Trophoblast cell (in vitro differentiated cells and primary cell): ENCODE data around the gene ATP13A2.

Experiments
- DNase-seq, 2 donors: peaks; one replicate each; pipeline ENCODE4 v3.0.0-alpha.2; 2016
- H2AFZ ChIP-seq: 2 replicates; pipeline ENCODE4 v1.6.1; 2013; ENCODE audit warnings: low read length, moderate library complexity, mild to moderate bottlenecking; ENCODE audit not compliant: insufficient read depth, poor library complexity
- H2AK5ac ChIP-seq: 2 replicates; pipeline ENCODE4 v1.6.1; 2013; ENCODE audit warnings: mild to moderate bottlenecking, low read length
- H2BK120ac ChIP-seq: 2 replicates; pipeline ENCODE4 v1.6.1; 2013; ENCODE audit warnings: low read length, mild to moderate bottlenecking, moderate library complexity; ENCODE audit not compliant: insufficient read depth, poor library complexity
- H2BK12ac ChIP-seq: 2 replicates; pipeline ENCODE4 v1.6.1; 2013; ENCODE audit warnings: mild to moderate bottlenecking, low read length, moderate library complexity
- H2BK5ac ChIP-seq: 2 replicates; pipeline ENCODE4 v1.6.1; 2013; ENCODE audit warnings: low read length, low read depth, moderate library complexity, mild to moderate bottlenecking; ENCODE audit not compliant: poor library complexity
- H3K14ac ChIP-seq: 2 replicates; pipeline ENCODE4 v1.6.1; 2013; ENCODE audit warnings: mild to moderate bottlenecking, low read length
- H3K18ac ChIP-seq: 2 replicates; pipeline ENCODE4 v1.6.1; 2013; ENCODE audit warnings: mild to moderate bottlenecking, low read length
- H3K23ac ChIP-seq: 2 replicates; pipeline ENCODE4 v1.6.1; 2013; ENCODE audit warnings: low read length
- H3K27ac ChIP-seq: 2 replicates; pipeline ENCODE4 v1.5.1; 2013; ENCODE audit warnings: low read depth, mild to moderate bottlenecking, inconsistent platforms, low read length, moderate library complexity
- H3K27me3 ChIP-seq: 2 replicates; pipeline ENCODE4 v1.6.1; 2013; ENCODE audit warnings: inconsistent platforms, mild to moderate bottlenecking, low read length, moderate library complexity; ENCODE audit not compliant: insufficient read depth
- H3K36me3 ChIP-seq, 2 experiments: 1 replicate in 1 of 2; 2 replicates in 1 of 2; pipeline ENCODE4 v1.6.1; 2013; ENCODE audit warnings: low read length in 2 of 2, mild to moderate bottlenecking in 2 of 2, moderate library complexity in 1 of 2; ENCODE audit not compliant: insufficient read depth in 2 of 2, control insufficient read depth in 1 of 2
- H3K4ac ChIP-seq: 2 replicates; pipeline ENCODE4 v1.6.1; 2013; ENCODE audit warnings: low read depth, mild to moderate bottlenecking, low read length, moderate library complexity
- H3K4me1 ChIP-seq, 2 experiments: 1 replicate in 1 of 2; 2 replicates in 1 of 2; pipeline ENCODE4 v1.6.1; 2013; ENCODE audit warnings: low read length in 2 of 2, mild to moderate bottlenecking in 2 of 2, moderate library complexity in 1 of 2; ENCODE audit not compliant: insufficient read depth in 2 of 2, control insufficient read depth in 1 of 2
- H3K4me2 ChIP-seq: 2 replicates; pipeline ENCODE4 v1.6.1; 2013; ENCODE audit warnings: inconsistent platforms, mild to moderate bottlenecking, low read length, moderate library complexity
- H3K4me3 ChIP-seq: 2 replicates; pipeline ENCODE4 v1.5.1; 2013; ENCODE audit warnings: mild to moderate bottlenecking, low read depth, low read length, inconsistent platforms
- H3K79me1 ChIP-seq: one replicate; pipeline ENCODE4 v1.6.1; 2013; ENCODE audit warnings: low read length
- H3K79me2 ChIP-seq: 2 replicates; pipeline ENCODE4 v1.6.1; 2013; ENCODE audit warnings: low read length, mild to moderate bottlenecking; ENCODE audit not compliant: control insufficient read depth, insufficient read depth, poor library complexity
- H3K9ac ChIP-seq: 2 replicates; pipeline ENCODE4 v1.6.1; 2013; ENCODE audit warnings: mild to moderate bottlenecking, low read length
- H3K9me3 ChIP-seq: 2 replicates; pipeline ENCODE4 v1.6.1; 2013; ENCODE audit warnings: low read depth, mild to moderate bottlenecking, control low read depth, inconsistent platforms, low read length; ENCODE audit not compliant: insufficient read depth
- H4K12ac ChIP-seq: 2 replicates; pipeline ENCODE4 v1.6.1; 2013; ENCODE audit warnings: low read depth, mild to moderate bottlenecking, low read length, moderate library complexity
- H4K8ac ChIP-seq: 2 replicates; pipeline ENCODE4 v1.6.1; 2013; ENCODE audit warnings: low read depth, mild to moderate bottlenecking, low read length, moderate library complexity
- H4K91ac ChIP-seq: one replicate; pipeline ENCODE4 v1.6.1; 2013; ENCODE audit warnings: low read depth, mild to moderate bottlenecking, low read length, moderate library complexity
- WGBS: extraction: QIAGEN DNeasy Blood & Tissue Kit; methylation state at CpG from one replicate; pipeline ENCODE4 v1.1.7; 2013; ENCODE audit warnings: missing lambda C conversion rate; ENCODE audit not compliant: insufficient read length, insufficient coverage; ENCODE audit errors: extremely low coverage; 5-methylcytosine and 5-hydroxymethylcytosine counted together

The ATP13A2 gene

DNA sequence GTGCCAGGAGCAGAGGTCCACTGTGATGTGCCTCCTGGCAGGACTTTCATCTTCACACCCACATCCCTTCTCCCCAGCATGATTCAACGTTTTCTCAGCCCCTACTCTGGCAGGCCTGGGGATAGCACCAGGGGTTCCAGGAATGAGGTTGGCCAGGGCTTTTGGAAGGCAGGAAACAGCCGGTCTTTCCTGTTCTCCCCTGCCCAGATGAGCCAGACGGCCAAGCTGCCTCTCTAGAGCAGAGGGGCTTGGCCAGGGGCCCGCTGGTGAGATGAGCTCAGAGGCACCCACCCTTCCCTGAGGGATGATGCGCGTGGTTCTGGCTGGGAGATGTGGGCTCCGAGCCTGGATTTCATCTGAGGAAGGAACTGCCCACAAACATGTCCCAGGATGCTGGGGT, 27.0 kb downstream of the ATP13A2 start:
- Histone ChIP-seq H2AFZ (no peak overlapping the region), H3K4ac (no peak overlapping the region), H3K14ac (no peak overlapping the region), H2BK12ac (no peak overlapping the region), H4K8ac (no peak overlapping the region), H3K4me2 (peak overlapping the region; percentile 2), H3K23ac (no peak overlapping the region), H3K27ac (no peak overlapping the region), H2AK5ac (no peak overlapping the region), H3K18ac (no peak overlapping the region), H3K36me3 (peaks cover 25 to 28% of the 10 kb centered on the region in 2 experiments), H3K9ac (no peak overlapping the region), H2BK5ac (no peak overlapping the region), H3K79me2 (peaks cover 2% of the 10 kb centered on the region), H2BK120ac (no peak overlapping the region), H4K91ac (peak overlapping the region; percentile 37), H3K4me3 (no peak overlapping the region), H3K9me3 (no peaks in the 10 kb centered on the region), H3K27me3 (no peaks in the 10 kb centered on the region), H3K4me1 (peaks cover 7 to 18% of the 10 kb centered on the region in 2 experiments), H3K79me1 (peaks cover 16% of the 10 kb centered on the region), H4K12ac (no peak overlapping the region)
- DNase-seq, result peak; percentile 98
- WGBS, result no CpG with 5 or more reads among the region's 7 CpGs

DNA sequence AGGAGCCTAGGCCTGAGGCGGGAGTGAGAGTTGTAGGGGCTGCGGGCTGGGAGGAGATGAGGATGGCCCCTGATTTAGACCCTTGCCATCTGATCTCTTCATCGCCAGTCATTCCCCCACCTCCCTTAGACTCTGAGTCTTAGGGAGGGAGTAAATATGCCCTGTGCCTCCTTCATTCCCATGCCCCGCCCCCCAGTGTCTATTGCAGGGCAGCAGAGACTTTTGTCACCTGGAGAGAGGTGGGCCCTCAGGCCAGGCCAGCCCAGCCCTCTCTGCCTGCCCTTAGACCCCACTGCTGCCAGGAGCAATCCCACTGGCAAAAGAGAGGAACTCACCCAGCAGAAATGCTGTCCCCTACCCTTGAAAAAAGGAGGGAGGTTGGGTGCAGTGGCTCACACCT, 28.1 kb downstream of the ATP13A2 start:
- no CpG with 5 or more reads among the region's 4 CpGs for WGBS
- Histone ChIP-seq H3K14ac (no peak overlapping the region), H3K4me3 (no peak overlapping the region), H2BK120ac (no peak overlapping the region), H3K4ac (no peak overlapping the region), H4K8ac (no peak overlapping the region), H2AFZ (no peak overlapping the region), H2BK5ac (no peak overlapping the region), H3K36me3 (peaks cover 23 to 26% of the 10 kb centered on the region in 2 experiments), H3K4me2 (no peak overlapping the region), H3K4me1 (peaks cover 15 to 27% of the 10 kb centered on the region in 2 experiments), H3K9ac (no peak overlapping the region), H3K9me3 (no peaks in the 10 kb centered on the region), H2AK5ac (no peak overlapping the region), H3K27ac (no peak overlapping the region), H3K18ac (no peak overlapping the region), H3K79me1 (peaks cover 22% of the 10 kb centered on the region), H2BK12ac (peak overlapping the region; percentile 26), H4K91ac (no peak overlapping the region), H3K23ac (no peak overlapping the region), H4K12ac (no peak overlapping the region), H3K27me3 (no peaks in the 10 kb centered on the region), H3K79me2 (peaks cover 6% of the 10 kb centered on the region)
- no peak for DNase-seq

DNA sequence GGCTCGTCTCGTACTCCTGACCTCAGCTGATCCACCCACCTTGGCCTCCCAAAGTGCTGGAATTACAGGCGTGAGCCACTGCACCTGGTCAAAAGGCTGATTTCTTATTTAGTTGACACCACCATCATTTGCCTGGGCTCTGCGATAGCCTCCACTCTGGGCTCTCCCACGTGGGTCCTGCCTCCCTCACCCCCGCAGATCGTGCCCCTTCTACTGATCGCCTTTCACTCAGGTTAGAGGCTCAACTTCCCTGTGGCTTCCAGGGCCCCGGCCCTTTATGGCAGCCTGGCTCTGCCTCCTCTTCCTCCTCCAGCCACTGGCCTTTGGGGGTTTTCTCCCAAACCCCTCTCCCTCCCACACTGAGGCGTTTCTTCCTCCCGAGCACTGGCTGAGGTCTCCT, 28.8 kb downstream of the ATP13A2 start:
- Histone ChIP-seq H3K4ac (no peak overlapping the region), H3K27me3 (no peaks in the 10 kb centered on the region), H4K12ac (no peak overlapping the region), H3K9ac (no peak overlapping the region), H2AFZ (no peak overlapping the region), H3K23ac (no peak overlapping the region), H3K79me1 (peaks cover 22% of the 10 kb centered on the region), H3K4me1 (peaks cover 15 to 31% of the 10 kb centered on the region in 2 experiments), H3K18ac (no peak overlapping the region), H3K36me3 (peaks cover 20 to 21% of the 10 kb centered on the region in 2 experiments), H2AK5ac (no peak overlapping the region), H2BK120ac (no peak overlapping the region), H2BK12ac (peak overlapping the region; percentile 5), H3K14ac (no peak overlapping the region), H3K27ac (no peak overlapping the region), H3K79me2 (peaks cover 6% of the 10 kb centered on the region), H2BK5ac (no peak overlapping the region), H3K4me3 (no peak overlapping the region), H4K8ac (no peak overlapping the region), H4K91ac (no peak overlapping the region), H3K4me2 (no peak overlapping the region), H3K9me3 (no peaks in the 10 kb centered on the region)
- WGBS, result no CpG with 5 or more reads among the region's 11 CpGs
- DNase-seq, result no peak

DNA sequence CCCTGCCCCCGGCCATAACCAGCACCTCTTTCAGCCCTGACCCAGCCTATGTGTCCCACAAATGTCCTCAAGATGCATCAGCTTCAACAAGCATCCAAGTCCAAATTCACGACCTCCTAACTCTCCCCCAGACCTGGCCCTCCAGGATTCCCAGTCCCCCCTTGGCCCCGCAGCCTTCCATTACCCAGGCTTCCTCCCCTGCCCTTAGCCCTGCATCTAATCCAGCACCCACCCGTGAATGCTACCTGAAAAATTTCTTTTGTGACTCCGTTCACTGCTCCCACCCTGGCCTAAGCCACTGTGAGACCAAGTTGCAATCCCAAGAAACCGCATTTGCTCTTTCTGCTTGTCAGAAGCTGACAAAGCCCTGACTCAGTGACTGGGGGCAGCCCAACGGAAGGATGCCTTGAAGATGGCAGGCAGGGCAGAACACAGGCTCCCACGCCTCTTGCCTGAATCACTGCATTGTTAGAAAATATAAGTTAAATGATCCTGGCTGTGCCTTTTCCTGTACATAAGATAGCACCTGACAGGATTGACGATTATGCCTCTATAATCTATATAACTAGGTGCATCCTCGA, 30.4 kb downstream of the ATP13A2 start:
- DNase-seq, result peak; percentile 71 to 76
- Histone ChIP-seq H3K27me3 (no peaks in the 10 kb centered on the region), H2BK120ac (peak overlapping the region; percentile 4), H4K91ac (peak overlapping the region; percentile 58), H4K12ac (no peak overlapping the region), H2AFZ (peak overlapping the region; percentile 27), H2BK12ac (peak overlapping the region; percentile 27), H3K79me2 (peaks cover 6% of the 10 kb centered on the region), H3K9ac (no peak overlapping the region), H3K9me3 (no peaks in the 10 kb centered on the region), H3K27ac (no peak overlapping the region), H3K36me3 (peaks cover 22 to 25% of the 10 kb centered on the region in 2 experiments), H3K14ac (peak overlapping the region; percentile 12), H3K18ac (no peak overlapping the region), H3K4me1 (peaks cover 15 to 31% of the 10 kb centered on the region in 2 experiments), H3K4me3 (no peak overlapping the region), H3K4me2 (no peak overlapping the region), H3K79me1 (peaks cover 22% of the 10 kb centered on the region), H3K23ac (no peak overlapping the region), H2BK5ac (no peak overlapping the region), H2AK5ac (no peak overlapping the region), H3K4ac (no peak overlapping the region), H4K8ac (no peak overlapping the region)
- WGBS, result no CpG with 5 or more reads among the region's 10 CpGs
